H1 (cell line): ENCODE measurements around the gene IL1RAPL1. TPM values are rescaled to one million over a fixed set of nuclear protein-coding genes. Genes with fewer than 3 reads are reported as not detected.

Experiments
- GTF2F1 ChIP-seq: IDR thresholded peaks from 2 replicates; pipeline ENCODE4 v1.6.1; 2012; ENCODE audit warnings: low read depth, low read length, improper control_type of control experiment, borderline replicate concordance
- RAD21 ChIP-seq, 2 experiments: IDR thresholded peaks in 1 of 2; conservative IDR thresholded peaks in 1 of 2; 2 replicates each; pipeline ENCODE4 v1.6.1; 2011; ENCODE audit warnings: low read depth in 2 of 2, low read length in 2 of 2, improper control_type of control experiment in 1 of 2, inconsistent platforms in 1 of 2, mild to moderate bottlenecking in 1 of 2, moderate library complexity in 1 of 2
- SIX5 ChIP-seq: IDR thresholded peaks from 2 replicates; pipeline ENCODE4 v1.6.1; 2011; ENCODE audit warnings: mild to moderate bottlenecking, low read depth, low read length
- SUZ12 ChIP-seq: fragments of 200-600 bp; sonication (generic); IDR thresholded peaks from 2 replicates; pipeline ENCODE4 v1.6.1; 2012; ENCODE audit warnings: mild to moderate bottlenecking, inconsistent platforms, low read length, moderate library complexity, mixed read lengths
- polyA plus RNA-seq, 7 experiments: library from polyadenylated mRNA; depleted of rRNA in 3 of 7; stranded (reverse) in 5 of 7; unstranded in 2 of 7; fragments of >200 nt in 5 of 7; fragments of 200-250 nt in 2 of 7; gene quantifications; 1 replicate in 5 of 7; 2 replicates in 1 of 7; 4 replicates in 1 of 7; pipeline versions ENCODE4 v1.2.1 to v1.2.3, GENCODE V29; 2011 to 2013; ENCODE audit warnings: missing spikeins in 2 of 7, mixed read lengths in 2 of 7
- total RNA-seq: library from RNA; stranded (reverse); fragmentation: NEBNext Ultra II Directional; extraction: Animal tissue kit (Norgen Biotek cat#: 25700); gene quantifications from 2 replicates; pipeline ENCODE4 v1.2.1, GENCODE V29; 2021

Gene IL1RAPL1
- total and polyA plus RNA-seq, 2 of the 8 experiments (the other 6 are each of a cell fraction or from before 2014, with no cell fraction given) = 0.11 to 0.35 TPM

- TF ChIP-seq RAD21 (IDR thresholded peaks at IDR 0.05 in 1 of 2, conservative IDR thresholded peaks at IDR 0.05 in 1 of 2; ENCODE audit: low read depth in 2 of 2, low read length in 2 of 2) (no peak), GTF2F1 (no peak), SIX5 (no peak), SUZ12 (no peak)
Measured at GRCh38 chrX:29470030-29470429, 882.8 kb downstream of the IL1RAPL1 start (continued).
